ENCODE data around the gene KRTAP4-8.
A peak's percentile ranks its signal among the peaks of the same experiment; 100 is the strongest.
"Not testable (repeated sequence)": the region's sequence is repeated elsewhere in the genome, so short reads cannot be mapped to it uniquely, and the experiment has no call there.

Gene KRTAP4-8

DNA sequence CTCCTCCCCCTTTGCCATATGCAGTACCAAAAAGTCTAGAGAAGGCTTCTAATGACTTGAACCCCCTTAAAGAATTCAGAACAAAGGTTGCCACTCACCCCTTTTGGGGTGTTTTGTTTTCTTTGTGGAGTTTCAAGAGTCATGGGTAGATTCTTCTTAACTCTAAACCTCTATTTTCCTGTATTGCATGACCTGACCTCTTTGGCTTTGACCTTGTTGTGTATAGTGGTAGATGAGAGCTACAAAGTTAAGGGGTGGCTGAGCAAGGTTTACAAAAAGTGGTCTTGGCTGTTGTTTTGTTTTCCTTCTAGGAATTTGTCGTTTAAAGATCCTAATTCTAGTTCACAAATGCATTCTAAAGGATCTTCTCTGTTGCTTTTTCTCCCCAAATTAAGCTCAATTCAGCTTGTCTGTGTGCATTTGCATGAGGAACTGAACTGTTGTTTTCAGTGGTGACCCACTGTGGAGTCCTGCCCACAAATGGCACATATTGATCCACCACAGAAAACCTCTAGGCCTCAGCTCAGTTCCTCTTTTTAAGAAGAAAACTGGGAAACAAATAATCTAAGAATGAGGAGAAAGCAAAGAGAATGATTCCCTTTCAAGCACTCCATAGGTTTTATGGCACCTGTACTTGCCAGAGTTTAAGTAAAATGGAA, 10.9 kb upstream of the KRTAP4-8 start:
- not testable (repeated sequence) for DNase-seq (ENCODE audit: low spot score)

DNA sequence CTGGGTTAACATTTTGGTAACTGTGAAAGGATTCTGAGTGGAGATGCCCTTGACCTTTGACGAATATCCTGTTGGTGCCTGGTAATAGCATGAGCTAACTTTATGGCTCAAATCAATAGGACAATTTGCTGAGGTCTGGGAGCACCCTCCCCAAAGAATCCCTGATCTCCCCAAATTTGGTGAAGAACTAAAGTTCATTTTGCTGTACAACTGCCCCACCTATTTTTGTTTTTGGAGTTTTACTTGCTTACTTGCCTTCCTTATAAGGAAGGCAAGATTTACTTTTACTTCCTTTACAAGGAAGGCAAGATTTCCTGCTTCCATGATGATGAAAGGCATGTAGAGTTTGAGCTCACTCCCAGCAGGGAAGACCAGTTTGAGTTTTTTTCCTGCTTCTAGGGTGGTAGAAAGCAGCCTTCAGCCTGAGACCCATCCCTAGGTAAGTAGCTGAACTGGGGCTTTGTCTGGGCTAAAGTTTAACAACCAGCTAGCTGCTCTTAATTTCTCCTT, 10.1 kb upstream of the KRTAP4-8 start:
- peak; percentile 93 for DNase-seq (ENCODE audit: low spot score)

DNA sequence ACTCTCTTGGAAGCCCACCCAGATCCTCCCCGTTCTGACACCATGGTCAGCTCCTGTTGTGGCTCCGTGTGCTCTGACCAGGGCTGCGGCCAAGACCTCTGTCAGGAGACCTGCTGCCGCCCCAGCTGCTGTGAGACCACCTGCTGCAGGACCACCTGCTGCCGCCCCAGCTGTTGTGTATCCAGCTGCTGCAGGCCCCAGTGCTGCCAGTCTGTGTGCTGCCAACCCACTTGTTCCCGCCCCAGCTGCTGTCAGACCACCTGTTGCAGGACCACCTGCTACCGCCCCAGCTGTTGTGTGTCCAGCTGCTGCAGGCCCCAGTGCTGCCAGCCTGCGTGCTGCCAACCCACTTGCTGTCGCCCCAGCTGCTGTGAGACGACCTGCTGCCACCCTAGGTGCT, 7.4 kb upstream of the KRTAP4-8 start, which contains the start of gene KRTAP4-9:
Gene KRTAP4-9 (plus strand): TSS at position 43 of the 400 bp plus-strand sequence. CDS start 0 bp downstream, at position 43.
- DNase-seq (ENCODE audit: low spot score), result peak; percentile 70

DNA sequence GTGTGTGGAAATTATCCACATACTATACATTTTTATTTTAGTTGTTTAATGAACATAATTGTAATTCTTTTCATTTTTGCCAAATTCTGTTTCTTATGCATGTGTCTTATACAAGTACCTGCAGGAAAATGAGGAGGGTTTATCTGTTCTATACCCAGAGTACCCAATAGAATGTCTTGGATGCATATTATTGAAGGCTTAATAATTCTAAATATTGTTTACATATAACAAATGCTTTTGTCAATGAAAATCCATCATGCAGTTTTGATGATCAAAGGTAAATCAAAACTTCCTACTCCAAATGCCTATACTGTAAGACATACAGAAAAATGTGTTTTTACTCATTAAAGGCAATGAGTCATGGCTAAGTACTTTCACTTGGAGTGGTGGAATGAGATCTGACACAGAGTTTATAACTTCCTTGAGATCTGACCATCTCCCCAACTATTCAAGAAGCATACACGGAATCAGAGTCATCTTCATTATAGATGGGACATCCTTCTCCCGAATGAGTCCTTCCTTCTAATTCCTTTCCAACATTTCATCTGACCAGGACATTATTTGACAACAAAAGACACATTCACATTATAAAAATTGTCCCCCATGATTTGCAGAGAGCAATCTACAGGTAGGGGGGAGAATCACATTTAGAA, 6.6 kb upstream of the KRTAP4-8 start:
- DNase-seq (ENCODE audit: low spot score), result peak; percentile 84

DNA sequence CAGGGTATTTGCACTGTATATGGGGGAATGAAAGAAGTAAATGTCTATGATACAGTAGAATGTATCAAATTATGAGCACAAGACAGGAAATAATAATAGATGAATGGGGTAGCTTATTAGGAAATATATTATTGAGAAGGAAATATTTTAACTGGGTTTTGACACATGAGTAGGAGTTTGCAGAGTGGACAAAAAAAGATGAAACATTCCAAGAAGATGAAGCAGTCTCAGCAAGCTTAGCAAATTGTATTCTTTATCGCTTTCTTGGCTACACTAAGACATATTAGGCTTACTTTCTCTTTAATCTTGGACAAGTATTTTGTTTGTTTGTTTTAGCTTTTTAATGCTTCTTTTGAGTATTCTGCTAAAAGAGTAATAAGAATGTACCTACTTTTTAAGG, 6.0 kb upstream of the KRTAP4-8 start:
- peak; percentile 34 for DNase-seq (ENCODE audit: low spot score)

DNA sequence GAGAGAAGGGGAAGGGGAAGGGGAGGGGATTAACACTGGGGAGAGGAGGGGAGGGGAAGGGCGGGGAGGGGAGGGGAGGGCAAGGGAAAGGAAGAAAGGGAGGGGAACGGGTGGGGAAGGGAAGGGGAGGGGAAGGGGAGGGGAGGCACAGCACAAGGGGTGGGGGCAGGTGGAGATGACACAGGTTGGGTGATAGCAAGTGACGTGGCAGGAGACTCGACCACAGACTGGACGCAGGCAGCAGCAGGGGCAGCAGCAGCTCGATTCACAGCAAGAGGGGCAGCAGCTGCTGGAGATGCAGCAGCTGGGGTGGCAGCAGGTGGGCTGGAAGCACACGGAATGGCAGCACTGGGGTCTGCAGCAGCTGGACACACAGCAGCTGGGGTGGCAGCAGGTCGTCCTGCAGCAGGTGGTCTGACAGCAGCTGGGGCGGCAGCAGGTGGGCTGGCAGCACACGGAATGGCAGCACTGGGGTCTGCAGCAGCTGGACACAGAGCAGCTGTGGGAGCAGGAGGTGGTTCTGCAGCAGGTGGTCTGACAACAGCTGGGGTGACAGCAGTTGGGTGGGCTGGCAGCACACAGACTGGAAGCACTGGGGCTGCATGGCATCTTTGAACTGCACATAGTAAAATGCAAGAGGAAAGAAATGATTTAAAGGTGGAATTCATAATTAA, 3.8 kb upstream of the KRTAP4-8 start, which contains the start of gene KRTAP4-16:
Gene KRTAP4-16 (minus strand): TSS at position 624 of the 674 bp plus-strand sequence. CDS start 0 bp downstream, at position 624.
- peak; percentile 86 for DNase-seq (ENCODE audit: low spot score)

DNA sequence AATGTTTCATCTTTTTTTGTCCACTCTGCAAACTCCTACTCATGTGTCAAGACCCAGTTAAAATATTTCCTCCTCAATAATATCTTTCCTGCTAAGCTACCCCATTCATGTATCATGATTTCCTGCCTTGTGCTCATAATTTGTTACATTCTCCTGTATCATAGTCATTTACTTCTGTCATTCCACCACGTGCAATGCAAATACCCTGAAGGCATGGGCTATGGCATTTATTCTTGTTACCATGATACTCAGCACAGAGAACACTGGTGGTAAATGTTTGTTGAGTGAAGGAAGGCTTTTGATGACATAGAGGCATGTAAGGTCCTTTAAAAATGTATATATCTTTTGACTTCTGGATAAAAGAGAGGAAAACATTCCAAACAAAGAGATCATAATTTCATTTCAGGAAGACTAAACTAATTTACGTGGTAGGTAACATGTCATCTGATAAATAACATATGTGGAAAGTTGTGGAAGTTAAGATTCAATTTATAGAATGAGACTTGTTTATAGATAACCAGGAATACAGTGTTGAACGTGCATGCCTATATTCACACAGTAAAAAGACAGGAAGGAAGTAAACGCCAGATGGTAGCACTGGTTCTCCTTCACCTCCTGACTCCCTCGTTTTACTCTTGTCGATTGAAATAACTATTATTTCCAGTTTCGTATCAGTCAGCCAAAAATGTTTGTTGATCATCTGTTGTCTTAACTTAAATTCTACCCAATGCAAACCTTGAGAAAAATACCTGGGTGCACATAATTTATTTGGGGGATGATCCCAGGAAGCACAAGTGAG, 1.9 kb upstream of the KRTAP4-8 start:
- DNase-seq (ENCODE audit: low spot score), result peak; percentile 93

DNA sequence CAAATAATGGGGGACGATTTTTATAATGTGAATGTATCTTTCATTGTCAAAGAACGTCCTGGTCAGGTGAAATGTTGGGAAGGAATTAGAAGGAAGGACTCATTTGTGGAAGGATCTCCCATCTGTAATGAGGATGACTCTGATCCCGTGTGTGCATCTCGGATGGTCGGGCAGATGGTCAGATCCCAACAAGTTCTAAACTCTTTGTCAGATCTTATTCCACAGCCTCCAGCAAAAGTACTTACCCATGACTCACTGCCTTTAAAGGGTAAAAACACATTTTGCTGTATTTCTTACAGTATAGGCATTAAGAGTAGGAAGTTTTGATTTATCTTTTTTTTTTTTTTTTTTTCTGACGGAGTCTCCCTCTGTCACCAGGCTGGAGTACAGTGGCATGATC, 539 bp upstream of the KRTAP4-8 start:
- no peak for DNase-seq (ENCODE audit: low spot score)

DNA sequence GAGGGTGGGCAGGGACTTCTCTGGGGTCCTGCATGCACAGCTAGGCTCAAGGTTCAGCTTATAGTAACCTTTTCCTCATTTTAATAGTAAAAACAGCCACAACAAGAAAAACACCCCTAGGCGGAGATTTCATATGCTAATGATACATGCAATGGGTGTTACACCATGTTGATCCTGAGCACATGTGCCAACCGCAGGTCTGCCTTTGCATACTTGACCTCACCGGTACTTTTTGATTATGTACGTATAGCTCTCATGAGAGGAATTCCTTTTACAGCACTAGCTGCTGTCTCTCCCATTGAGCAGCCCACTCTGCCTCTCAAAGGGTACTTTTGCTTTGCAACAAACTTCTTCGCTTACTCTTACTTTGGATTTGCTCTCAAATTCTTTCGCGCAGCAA, 1.9 kb downstream of the KRTAP4-8 start:
- DNase-seq (ENCODE audit: low spot score), result no peak

DNA sequence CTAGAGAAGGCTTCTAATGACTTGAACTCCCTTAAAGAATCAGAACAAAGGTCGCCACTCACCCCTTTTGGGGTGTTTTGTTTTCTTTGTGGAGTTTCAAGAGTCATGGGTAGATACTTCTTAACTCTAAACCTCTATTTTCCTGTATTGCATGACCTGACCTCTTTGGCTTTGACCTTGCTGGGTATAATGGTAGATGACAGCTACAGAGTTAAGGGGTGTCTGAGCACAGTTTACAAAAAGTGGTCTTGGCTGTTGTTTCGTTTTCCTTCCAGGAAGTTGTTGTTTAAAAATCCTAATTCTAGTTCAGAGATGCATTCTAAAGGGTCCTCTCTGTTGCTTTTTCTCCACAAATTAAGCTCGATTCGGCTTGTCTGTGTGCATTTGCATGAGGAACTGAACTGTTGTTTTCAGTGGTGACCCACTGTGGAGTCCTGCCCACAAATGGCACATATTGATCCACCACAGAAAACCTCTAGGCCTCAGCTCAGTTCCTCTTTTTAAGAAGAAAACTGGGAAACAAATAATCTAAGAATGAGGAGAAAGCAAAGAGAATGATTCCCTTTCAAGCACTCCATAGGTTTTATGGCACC, 9.1 kb downstream of the KRTAP4-8 start:
- DNase-seq (ENCODE audit: low spot score), result not testable (repeated sequence)

DNA sequence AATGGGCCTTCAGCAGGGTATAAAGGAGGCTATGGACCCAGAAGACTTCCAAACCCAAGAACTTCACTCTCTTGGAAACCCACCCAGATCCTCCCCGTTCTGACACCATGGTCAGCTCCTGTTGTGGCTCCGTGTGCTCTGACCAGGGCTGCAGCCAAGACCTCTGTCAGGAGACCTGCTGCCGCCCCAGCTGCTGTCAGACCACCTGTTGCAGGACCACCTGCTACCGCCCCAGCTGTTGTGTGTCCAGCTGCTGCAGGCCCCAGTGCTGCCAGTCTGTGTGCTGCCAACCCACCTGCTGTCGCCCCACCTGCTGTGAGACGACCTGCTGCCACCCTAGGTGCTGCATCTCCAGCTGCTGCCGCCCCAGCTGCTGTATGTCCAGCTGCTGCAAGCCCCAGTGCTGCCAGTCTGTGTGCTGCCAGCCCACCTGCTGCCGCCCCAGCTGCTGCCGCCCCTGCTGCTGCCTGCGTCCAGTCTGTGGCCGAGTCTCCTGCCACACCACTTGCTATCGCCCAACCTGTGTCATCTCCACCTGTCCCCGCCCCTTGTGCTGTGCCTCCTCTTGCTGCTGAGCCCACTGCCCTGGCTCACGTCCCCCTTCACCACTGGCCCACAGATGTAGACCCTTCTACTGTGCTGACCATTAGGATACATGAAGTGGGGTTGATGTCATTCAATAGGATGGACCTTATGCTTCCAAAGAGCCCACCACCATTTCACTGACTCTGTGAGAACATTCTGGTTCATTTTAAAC, 13.7 kb downstream of the KRTAP4-8 start, which contains the start of gene KRTAP4-7:
Gene KRTAP4-7 (plus strand): TSS at position 51 of the 757 bp plus-strand sequence. CDS start 57 bp downstream, at position 108.
- peak; percentile 30 for DNase-seq (ENCODE audit: low spot score)

DNA sequence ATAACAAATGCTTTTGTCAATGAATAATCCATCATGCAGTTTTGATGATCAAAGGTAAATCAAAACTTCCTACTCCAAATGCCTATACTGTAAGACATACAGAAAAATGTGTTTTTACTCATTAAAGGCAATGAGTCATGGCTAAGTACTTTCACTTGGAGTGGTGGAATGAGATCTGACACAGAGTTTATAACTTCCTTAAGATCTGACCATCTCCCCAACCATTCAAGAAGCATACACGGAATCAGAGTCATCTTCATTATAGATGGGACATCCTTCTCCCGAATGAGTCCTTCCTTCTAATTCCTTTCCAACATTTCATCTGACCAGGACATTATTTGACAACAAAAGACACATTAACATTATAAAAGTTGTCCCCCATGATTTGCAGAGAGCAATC, 14.5 kb downstream of the KRTAP4-8 start:
- peak; percentile 85 for DNase-seq (ENCODE audit: low spot score)

DNA sequence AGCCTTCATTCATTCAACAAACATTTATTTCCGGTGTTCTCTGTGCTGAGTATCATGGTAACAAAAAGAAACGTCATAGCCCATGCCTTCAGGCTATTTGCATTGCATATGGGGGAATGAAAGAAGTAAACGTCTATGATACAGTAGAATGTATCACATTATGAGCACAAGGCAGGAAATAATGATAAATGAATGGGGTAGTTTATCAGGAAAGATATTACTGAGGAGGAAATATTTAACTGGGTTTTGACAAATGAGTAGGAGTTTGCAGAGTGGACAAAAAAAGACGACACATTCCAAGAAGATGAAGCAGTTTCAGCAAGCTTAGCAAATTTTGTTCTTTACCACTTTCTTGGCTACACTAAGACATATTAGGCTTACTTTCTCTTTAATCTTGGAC, 15.3 kb downstream of the KRTAP4-8 start:
- peak; percentile 52 for DNase-seq (ENCODE audit: low spot score)

DNA sequence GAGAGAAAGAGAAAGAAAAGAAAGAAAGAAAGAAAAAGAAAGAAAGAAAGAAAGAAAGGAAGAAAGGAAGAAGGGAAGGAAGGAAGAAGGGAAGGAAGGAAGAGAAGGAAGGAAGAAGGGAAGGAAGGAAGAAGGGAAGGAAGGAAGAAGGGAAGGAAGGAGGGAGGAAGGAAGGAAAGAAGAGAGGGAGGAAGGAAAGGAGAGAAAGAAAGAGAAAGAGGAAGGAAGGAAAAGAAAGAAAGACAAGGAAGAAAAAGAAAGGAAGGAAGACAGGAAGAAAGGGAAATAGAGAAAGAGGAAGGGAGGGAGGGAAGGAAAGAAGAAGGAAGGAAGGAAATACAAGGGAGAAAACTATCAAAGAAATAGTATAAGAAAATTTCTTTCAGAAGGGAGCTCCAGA, 21.2 kb downstream of the KRTAP4-8 start:
- DNase-seq (ENCODE audit: low spot score), result no peak

DNA sequence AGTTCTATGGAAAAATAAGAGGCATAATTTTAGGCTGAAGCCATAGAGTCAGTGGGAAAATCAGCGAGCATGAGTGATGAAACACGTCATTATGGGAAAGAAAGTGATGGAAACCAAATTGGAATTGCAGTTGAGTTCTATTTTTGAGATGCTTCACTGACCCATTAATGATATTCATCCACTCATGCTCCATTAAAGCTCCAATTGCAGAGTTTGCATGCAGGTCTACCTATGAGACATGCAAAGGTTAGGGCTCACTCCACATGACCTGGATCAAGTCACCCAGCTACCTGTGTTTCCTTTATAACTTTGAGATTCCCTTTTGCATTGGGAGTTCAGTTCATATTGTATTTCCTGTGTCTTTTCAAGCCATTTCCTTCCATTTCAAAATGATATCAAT, 24.3 kb downstream of the KRTAP4-8 start:
- no peak for DNase-seq (ENCODE audit: low spot score)

DNA sequence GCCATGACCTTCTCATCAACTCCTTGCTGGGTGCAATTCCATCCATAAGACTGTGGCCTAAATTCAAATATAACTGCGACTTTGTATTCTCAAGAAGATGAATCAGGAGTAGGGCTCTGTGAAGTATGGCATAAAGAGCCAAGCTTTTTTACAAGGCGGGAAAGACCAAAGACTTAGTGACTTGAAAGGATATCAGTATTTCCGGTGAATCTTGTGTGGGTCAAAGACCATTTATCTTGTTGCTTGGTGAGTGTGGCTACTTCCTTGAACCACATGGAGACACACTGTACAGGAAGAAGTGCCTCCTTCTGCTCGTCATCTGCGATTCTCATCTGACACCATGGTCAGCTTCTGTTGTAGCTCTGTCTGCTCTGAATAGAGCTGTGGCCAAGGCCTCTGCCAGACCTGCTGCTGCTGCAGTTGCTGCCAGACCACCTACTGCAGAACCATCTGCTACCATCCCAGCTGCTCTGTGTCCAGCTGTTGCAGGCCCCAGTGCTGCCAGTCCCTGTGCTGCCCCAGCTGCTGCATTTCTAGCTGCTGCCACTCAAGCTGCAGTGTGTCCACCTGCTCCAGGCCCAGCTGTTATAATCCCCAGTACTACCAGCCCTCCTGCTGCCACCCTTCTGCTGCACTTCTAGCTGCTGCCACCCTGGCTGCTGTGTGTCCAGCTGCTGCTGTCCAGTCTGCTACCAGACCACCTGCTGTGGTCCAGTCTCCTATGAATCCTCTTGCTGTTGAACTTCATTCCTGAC, 26.2 kb downstream of the KRTAP4-8 start:
- no peak for DNase-seq (ENCODE audit: low spot score)

DNA sequence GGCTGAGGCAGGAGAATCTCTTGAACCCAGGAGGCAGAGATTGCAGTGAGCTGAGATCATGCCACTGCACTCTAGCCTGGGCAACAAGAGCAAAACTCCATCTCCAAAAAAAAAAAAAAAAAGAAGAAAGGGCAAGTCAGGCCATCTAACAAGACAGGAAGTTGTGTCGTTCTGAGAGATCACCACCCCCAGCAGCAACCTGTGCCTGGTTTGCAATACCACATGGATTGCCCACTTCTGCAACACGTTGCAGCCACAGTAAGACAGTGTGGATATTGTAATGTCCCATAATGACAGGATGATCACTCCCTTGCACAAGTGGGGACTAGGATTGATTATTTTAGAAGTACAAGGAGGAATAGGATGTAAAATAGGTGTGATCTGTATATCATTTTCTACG, 28.9 kb downstream of the KRTAP4-8 start:
- no peak for DNase-seq (ENCODE audit: low spot score)

DNA sequence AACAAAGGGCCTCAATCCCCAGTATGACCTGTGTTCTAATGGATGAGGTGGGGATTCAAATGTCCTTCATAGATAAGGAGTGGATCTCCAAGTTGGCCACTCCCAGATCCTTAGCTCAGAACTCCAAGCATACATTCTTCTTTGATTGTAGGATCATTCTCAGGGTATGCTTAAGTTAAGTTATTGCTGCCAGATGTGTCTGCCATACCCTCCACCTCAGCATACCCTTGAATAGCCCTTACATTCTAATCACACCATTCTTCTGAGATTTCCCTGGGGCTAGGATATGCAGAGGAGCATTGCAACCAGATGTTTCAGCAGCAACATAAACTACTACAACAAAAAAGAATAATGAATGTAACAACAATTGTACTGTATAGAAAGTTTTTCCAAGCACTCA, 30.7 kb downstream of the KRTAP4-8 start:
- DNase-seq (ENCODE audit: low spot score), result no peak

DNA sequence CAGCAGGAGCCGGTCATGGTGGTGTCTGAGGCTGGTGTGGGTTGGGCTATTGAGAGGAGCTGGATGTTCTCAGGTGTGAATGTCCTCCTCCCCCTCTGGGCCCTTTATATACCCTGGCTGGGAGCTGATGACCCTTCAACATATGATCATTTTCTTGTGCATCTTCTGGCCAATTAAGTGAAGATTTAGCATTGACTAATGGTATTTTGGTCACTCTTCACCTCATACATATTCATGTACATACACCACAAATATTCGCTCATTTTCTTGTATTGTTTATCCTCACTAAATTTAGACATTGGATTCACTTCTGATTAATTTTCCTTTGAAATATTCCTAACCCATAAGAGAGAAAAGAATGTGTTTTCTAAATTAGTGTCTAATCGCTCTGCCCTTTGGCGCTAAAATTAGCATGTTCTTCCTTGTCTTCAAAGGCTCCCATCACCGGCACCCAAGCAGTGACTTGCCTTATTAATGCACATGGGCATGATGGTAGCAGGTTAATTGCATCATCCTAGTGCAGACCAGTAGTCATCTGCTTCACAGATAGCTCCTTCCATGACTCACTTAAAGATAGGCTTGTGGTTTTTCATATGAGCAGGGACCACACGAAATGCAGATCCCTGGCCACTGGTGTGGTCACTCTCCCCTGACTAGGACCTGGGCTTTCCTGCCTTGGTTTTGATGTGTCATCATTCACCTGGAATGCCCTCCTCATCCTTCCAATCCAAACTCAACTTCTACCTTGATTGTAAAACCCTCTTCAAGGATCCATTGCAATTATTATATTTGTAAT, 31.9 kb downstream of the KRTAP4-8 start, which contains the start of gene KRTAP2-4:
Gene KRTAP2-4 (minus strand): TSS at position 51 of the 796 bp plus-strand sequence. CDS start 34 bp downstream, at position 17.
- DNase-seq (ENCODE audit: low spot score), result peak; percentile 68

All from RKO (cell line).